Coronary artery (tissue), 2 donors: ENCODE data around the gene IL31RA.

Experiments
- DNase-seq: peaks from one replicate; pipeline ENCODE4 v3.0.0-alpha.2; 2017; ENCODE audit warnings: low spot score
- H3K27ac ChIP-seq, 2 donors: fragments of 200-600 bp; sonication (generic); one replicate each; pipeline ENCODE4 v1.5.1; 2016 to 2019
- H3K4me3 ChIP-seq: fragments of 200-600 bp; sonication (generic); 2 replicates; pipeline ENCODE4 v1.5.1; 2016; ENCODE audit warnings: mild to moderate bottlenecking, moderate library complexity
- TF ChIP-seq, protein P1 (sequence below): fragments of 200-600 bp; sonication (generic); IDR thresholded peaks from one replicate; pipeline ENCODE4 v1.5.1; 2019; ENCODE audit warnings: antibody characterized with exemption

The IL31RA gene

DNA sequence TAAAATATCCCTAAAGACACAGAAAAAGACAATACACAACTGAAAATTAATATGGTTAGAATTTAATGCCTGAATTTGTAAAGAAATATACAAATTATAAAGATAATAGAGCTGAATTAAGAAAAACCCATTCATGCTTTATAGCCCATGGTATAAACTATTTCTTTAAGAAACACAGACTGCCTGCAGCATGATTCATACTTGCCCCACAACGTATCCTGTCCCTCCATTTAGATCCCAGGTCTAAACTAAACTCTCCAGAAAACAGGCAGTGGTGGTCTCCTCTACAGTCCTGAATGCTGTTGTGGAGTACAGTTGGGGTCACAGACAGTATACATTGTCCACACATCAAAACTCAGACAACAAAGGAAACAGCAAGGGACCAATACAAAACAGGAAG is 118.8 kb downstream of the IL31RA start:
- no peak for DNase-seq
- TF ChIP-seq, protein P1, sequence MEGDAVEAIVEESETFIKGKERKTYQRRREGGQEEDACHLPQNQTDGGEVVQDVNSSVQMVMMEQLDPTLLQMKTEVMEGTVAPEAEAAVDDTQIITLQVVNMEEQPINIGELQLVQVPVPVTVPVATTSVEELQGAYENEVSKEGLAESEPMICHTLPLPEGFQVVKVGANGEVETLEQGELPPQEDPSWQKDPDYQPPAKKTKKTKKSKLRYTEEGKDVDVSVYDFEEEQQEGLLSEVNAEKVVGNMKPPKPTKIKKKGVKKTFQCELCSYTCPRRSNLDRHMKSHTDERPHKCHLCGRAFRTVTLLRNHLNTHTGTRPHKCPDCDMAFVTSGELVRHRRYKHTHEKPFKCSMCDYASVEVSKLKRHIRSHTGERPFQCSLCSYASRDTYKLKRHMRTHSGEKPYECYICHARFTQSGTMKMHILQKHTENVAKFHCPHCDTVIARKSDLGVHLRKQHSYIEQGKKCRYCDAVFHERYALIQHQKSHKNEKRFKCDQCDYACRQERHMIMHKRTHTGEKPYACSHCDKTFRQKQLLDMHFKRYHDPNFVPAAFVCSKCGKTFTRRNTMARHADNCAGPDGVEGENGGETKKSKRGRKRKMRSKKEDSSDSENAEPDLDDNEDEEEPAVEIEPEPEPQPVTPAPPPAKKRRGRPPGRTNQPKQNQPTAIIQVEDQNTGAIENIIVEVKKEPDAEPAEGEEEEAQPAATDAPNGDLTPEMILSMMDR, result no peak
- Histone ChIP-seq H3K27ac (no peak overlapping the region), H3K4me3 (no peak overlapping the region)
